Measurements from ENCODE around the gene LMF2.

DNA sequence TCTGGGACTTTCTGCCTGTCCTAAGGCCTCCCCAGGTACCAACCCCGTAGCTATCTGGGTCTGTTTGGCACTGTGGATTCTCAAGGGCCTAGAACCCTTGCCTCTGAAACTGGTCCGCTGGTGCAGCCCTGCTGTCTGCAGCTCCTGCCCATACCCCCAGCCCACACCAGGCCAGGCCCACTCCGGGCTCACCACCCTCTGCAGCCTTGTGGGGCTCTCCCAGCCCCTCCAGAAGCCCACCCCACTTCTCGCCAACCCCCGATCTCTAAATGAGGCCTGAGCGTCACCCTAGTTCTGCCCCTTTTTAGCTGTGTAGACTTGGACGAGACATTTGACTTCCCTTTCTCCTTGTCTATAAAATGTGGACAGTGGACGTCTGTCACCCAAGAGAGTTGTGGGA lies 42.9 kb upstream of the LMF2 start:
- TF ChIP-seq EZH2 (optimal IDR thresholded peaks at IDR 0.05; ENCODE audit: low read depth, low read length) (no peak), CTCF (IDR thresholded peaks at IDR 0.05; ENCODE audit: low read length) (no peak)

Data from MM.1S (cell line).